ENCODE measurements around the gene EVA1C. TPM values are rescaled to one million over a fixed set of nuclear protein-coding genes. Genes with fewer than 3 reads are reported as not detected.

The EVA1C gene
- total and polyA plus RNA-seq, 9 of the 15 experiments (the other 6 are each of a cell fraction or from before 2014, with no cell fraction given) = 0.22 TPM; not detected in 8

DNA sequence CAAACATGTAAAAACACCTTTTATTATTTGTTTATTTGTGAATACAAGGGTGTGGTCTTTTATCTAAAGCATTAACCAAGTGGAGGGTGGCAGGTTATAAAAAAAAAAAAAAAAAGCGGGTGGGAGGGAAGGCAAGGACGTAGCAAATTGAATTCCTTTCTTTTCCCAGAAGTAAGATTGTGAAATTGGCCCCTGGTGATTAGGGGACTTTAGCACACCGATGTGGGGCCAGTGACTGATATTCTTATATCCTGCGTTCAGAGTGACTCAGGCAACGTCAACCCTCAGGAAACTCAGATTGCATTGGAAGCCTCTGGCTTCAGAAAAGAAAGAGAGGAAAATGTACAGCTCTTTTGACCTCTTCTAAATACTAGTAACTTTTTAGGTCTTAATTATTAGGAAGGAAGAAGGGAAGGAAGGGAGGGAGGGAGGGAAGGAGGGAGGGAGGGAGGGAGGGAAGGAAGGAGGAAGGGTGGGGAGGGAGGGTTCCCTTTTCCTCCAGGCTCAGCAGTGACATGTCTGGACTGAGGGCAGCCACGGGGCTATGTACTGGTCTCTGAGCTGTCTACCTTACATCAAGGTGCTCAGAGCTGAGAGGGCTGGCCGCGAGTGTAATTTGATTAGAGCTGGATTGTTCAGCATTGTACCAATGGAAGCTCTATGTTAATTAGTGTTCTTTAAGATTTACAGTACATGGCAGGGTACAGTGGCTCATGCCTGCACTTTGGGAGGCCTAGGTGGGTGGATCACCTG, 30.2 kb downstream of the EVA1C start:
- FAIRE-seq (no peak), ATAC-seq (no peak), DNase-seq (ENCODE audit: extremely low read depth in 1 of 4, low spot score in 3 of 4) (no peak)
- H4K20me1 ChIP-seq (replicated peaks; ENCODE audit: control insufficient read depth, insufficient read depth, low read length) = no peaks in the 10 kb centered on the region
- H3K9me1 ChIP-seq (ENCODE audit: control insufficient read depth, insufficient read depth, low read length) = no peaks in the 10 kb centered on the region
- H2AFZ ChIP-seq (ENCODE audit: low read depth, low read length) = no peak overlapping the region
- peaks cover 30 to 40% of the 10 kb centered on the region in 2 experiments for H3K27me3 ChIP-seq (ENCODE audit: control insufficient read depth in 2 of 2, insufficient read depth in 2 of 2, low read length in 2 of 2)
- no peak overlapping the region for H3K27ac ChIP-seq (ENCODE audit: extremely low read depth, low read depth, low read length)
- TF ChIP-seq, protein P1, sequence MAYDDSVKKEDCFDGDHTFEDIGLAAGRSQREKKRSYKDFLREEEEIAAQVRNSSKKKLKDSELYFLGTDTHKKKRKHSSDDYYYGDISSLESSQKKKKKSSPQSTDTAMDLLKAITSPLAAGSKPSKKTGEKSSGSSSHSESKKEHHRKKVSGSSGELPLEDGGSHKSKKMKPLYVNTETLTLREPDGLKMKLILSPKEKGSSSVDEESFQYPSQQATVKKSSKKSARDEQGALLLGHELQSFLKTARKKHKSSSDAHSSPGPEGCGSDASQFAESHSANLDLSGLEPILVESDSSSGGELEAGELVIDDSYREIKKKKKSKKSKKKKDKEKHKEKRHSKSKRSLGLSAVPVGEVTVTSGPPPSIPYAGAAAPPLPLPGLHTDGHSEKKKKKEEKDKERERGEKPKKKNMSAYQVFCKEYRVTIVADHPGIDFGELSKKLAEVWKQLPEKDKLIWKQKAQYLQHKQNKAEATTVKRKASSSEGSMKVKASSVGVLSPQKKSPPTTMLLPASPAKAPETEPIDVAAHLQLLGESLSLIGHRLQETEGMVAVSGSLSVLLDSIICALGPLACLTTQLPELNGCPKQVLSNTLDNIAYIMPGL (CRISPR knock-in tag; IDR thresholded peaks at IDR 0.05) = no peak
- TF ChIP-seq ZBTB5 (IDR thresholded peaks at IDR 0.05) (no peak), LCOR (CRISPR knock-in tag; IDR thresholded peaks at IDR 0.05) (no peak), ZNF444 (CRISPR knock-in tag; IDR thresholded peaks at IDR 0.05) (no peak), BDP1 (IDR thresholded peaks at IDR 0.05; ENCODE audit: insufficient read depth, insufficient read length) (no peak), TRIM28 (IDR thresholded peaks at IDR 0.05) (no peak), KDM2B (CRISPR knock-in tag; IDR thresholded peaks at IDR 0.05) (no peak), TCF7 (IDR thresholded peaks at IDR 0.05; ENCODE audit: borderline replicate concordance) (no peak), SAFB2 (IDR thresholded peaks at IDR 0.05; ENCODE audit: borderline replicate concordance, low read depth, low read length, severe bottlenecking) (no peak), TSC22D4 (tag; IDR thresholded peaks at IDR 0.05) (no peak), ZNF507 (tag; conservative IDR thresholded peaks at IDR 0.05) (no peak), MCM7 (IDR thresholded peaks at IDR 0.05) (no peak), POU5F1 (IDR thresholded peaks at IDR 0.05; ENCODE audit: borderline replicate concordance, low read depth, low read length, partially characterized antibody) (no peak)
- TF ChIP-seq, protein P2, sequence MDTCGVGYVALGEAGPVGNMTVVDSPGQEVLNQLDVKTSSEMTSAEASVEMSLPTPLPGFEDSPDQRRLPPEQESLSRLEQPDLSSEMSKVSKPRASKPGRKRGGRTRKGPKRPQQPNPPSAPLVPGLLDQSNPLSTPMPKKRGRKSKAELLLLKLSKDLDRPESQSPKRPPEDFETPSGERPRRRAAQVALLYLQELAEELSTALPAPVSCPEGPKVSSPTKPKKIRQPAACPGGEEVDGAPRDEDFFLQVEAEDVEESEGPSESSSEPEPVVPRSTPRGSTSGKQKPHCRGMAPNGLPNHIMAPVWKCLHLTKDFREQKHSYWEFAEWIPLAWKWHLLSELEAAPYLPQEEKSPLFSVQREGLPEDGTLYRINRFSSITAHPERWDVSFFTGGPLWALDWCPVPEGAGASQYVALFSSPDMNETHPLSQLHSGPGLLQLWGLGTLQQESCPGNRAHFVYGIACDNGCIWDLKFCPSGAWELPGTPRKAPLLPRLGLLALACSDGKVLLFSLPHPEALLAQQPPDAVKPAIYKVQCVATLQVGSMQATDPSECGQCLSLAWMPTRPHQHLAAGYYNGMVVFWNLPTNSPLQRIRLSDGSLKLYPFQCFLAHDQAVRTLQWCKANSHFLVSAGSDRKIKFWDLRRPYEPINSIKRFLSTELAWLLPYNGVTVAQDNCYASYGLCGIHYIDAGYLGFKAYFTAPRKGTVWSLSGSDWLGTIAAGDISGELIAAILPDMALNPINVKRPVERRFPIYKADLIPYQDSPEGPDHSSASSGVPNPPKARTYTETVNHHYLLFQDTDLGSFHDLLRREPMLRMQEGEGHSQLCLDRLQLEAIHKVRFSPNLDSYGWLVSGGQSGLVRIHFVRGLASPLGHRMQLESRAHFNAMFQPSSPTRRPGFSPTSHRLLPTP (IDR thresholded peaks at IDR 0.05; ENCODE audit: borderline replicate concordance, extremely low read depth, insufficient read length) = no peak
- H3K4me3 ChIP-seq = no peak overlapping the region
- no peaks in the 10 kb centered on the region; a peak in 1 of 5 replicates for H3K4me1 ChIP-seq (replicated peaks in 1 of 2; ENCODE audit: control insufficient read depth in 2 of 2, insufficient read depth in 2 of 2, low read length in 2 of 2)
- H3K4me2 ChIP-seq (ENCODE audit: insufficient read depth, low read length) = no peak overlapping the region
- WGBS (ENCODE audit: insufficient coverage, low coverage, missing lambda C conversion rate) = 4% methylated on average over 7 of the region's 8 CpGs
- intact Hi-C loops (cut with micrococcal nuclease) (no loop called here), in situ Hi-C loops (cut with MboI) (no loop called here)
- H3K79me2 ChIP-seq (ENCODE audit: control insufficient read depth, insufficient read depth, low read length) = no peaks in the 10 kb centered on the region
- no TSS peak for BruUV-seq (replicated peaks)
- peaks cover 3% of the 10 kb centered on the region for H3K9me3 ChIP-seq (replicated peaks; ENCODE audit: control insufficient read depth, insufficient read depth, low read depth, low read length)
- H3K36me3 ChIP-seq (ENCODE audit: control insufficient read depth, insufficient read depth, low read length) = no peaks in the 10 kb centered on the region
- no peak overlapping the region for H3K9ac ChIP-seq (ENCODE audit: insufficient read depth in 1 of 2, low read depth in 2 of 2, low read length in 2 of 2)
- ChIA-PET CTCF (ENCODE audit: low intra/inter-chr PET ratio) (no interaction called here), POLR2A (no interaction called here)
